ENCODE data around the gene LRTM1. TPM values are rescaled to one million over a fixed set of nuclear protein-coding genes. Genes with fewer than 3 reads are reported as not detected.
A peak's percentile ranks its signal among the peaks of the same experiment; 100 is the strongest.

Gene LRTM1
- total RNA-seq, 1 experiment from 2014 or later, result not detected

GRCh38 chr3:54888162-54888561 lies 39.7 kb downstream of the LRTM1 start:
- POLR2A ChIA-PET, result interaction anchor here (0.6 to 1.7 kb wide), 3 partner anchors 9 to 1540 kb away, joined by 3 read pairs; no protein-coding TSS in a partner anchor
- intact Hi-C loops (cut with micrococcal nuclease), result loop anchor here (10.0 kb wide), 1 partner anchor 447 kb away; no protein-coding TSS in a partner anchor
- Mint-ChIP-seq H3K36me3 (ENCODE audit: insufficient read depth, unreplicated experiment) (peaks cover 5% of the 10 kb centered on the region), H3K27me3 (ENCODE audit: insufficient read depth, unreplicated experiment) (no peaks in the 10 kb centered on the region), H3K4me3 (ENCODE audit: unreplicated experiment) (peak overlapping the region; percentile 57), H3K4me1 (ENCODE audit: insufficient read depth, unreplicated experiment) (peaks cover 39% of the 10 kb centered on the region), H3K9me3 (ENCODE audit: unreplicated experiment) (no peaks in the 10 kb centered on the region), H3K27ac (ENCODE audit: low read depth, unreplicated experiment) (peak overlapping the region; percentile 85)
- CTCF ChIA-PET, result no interaction called here
- DNase-seq (ENCODE audit: unreplicated experiment), result no peak
- BruUV-seq (replicated peaks), result no TSS peak
- TF ChIP-seq, protein P1, sequence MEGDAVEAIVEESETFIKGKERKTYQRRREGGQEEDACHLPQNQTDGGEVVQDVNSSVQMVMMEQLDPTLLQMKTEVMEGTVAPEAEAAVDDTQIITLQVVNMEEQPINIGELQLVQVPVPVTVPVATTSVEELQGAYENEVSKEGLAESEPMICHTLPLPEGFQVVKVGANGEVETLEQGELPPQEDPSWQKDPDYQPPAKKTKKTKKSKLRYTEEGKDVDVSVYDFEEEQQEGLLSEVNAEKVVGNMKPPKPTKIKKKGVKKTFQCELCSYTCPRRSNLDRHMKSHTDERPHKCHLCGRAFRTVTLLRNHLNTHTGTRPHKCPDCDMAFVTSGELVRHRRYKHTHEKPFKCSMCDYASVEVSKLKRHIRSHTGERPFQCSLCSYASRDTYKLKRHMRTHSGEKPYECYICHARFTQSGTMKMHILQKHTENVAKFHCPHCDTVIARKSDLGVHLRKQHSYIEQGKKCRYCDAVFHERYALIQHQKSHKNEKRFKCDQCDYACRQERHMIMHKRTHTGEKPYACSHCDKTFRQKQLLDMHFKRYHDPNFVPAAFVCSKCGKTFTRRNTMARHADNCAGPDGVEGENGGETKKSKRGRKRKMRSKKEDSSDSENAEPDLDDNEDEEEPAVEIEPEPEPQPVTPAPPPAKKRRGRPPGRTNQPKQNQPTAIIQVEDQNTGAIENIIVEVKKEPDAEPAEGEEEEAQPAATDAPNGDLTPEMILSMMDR (IDR thresholded peaks at IDR 0.05; ENCODE audit: unreplicated experiment), result no peak

DNA sequence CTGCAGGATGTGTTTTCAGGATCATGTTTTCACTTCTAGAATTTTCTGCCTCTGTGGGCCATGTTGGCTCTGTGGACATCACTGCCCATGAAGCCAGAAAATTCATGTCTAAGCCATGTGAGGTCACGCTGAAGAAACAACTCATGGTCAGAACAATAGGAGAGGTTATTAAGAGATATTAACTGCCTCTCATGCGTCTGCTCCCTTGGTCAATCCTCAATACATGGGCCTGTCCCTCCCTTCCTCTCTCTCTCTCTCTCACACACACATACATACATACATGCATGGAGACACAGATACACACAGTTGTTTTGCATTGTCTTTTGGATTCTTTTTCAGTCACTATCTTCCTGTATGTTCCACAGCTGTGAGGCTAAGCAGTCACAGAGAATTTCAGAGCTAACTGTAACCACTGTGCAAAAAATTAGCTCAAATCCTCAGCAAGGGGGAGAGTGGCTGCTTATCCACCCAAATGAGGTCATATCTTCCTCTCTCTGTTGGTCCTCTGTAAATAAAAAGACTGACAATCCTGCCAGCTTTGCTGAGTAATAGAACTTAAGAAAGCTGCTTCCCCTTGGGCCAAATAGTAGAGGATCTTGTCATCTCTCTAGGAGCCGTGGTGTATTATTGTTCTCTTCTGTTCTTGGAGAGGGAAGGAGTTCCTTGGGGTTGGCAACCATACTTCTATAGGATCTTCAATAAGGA lies 45.6 kb downstream of the LRTM1 start:
- H3K27ac Mint-ChIP-seq (ENCODE audit: low read depth, unreplicated experiment), result peak overlapping the region; percentile 49
- H3K36me3 Mint-ChIP-seq (ENCODE audit: insufficient read depth, unreplicated experiment), result no peaks in the 10 kb centered on the region
- peaks cover 24% of the 10 kb centered on the region for H3K4me1 Mint-ChIP-seq (ENCODE audit: insufficient read depth, unreplicated experiment)
- ChIA-PET CTCF (interaction anchor here (0.7 to 1.0 kb wide), 4 partner anchors 10 to 444 kb away, joined by 3 to 4 read pairs (median 3); no protein-coding TSS in a partner anchor), POLR2A (interaction anchor here (0.6 to 3.1 kb wide), 8 partner anchors 10 to 680 kb away, joined by 3 to 24 read pairs (median 4); no protein-coding TSS in a partner anchor)
- no TSS peak for BruUV-seq (replicated peaks)
- H3K9me3 Mint-ChIP-seq (ENCODE audit: unreplicated experiment), result no peaks in the 10 kb centered on the region
- intact Hi-C loops (cut with micrococcal nuclease), result loop anchor here (10.0 kb wide), 1 partner anchor 453 kb away; no protein-coding TSS in a partner anchor
- peak; percentile 88 for DNase-seq (ENCODE audit: unreplicated experiment)
- H3K4me3 Mint-ChIP-seq (ENCODE audit: unreplicated experiment), result no peak overlapping the region
- no peaks in the 10 kb centered on the region for H3K27me3 Mint-ChIP-seq (ENCODE audit: insufficient read depth, unreplicated experiment)
- TF ChIP-seq, protein P1 (IDR thresholded peaks at IDR 0.05; ENCODE audit: unreplicated experiment), result no peak

DNA sequence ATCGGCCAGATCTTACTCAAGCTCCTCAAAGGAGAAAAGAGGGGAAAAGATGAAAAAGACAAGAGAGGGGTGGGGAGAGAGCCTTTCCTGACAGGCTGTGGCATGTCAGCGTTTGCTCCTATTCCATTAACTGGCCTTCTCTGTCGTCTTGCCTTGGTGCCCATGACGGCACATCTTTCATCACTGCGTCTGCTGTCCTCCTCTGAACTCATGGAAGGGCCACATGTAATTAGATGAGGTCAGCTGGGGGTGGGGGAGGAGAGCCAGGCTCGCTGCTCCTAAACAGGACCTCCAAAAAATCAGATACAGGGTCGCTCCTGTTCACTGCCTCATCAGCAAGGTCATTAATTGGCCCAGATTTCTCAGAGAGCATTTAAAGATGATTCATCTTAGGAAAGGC lies 49.7 kb downstream of the LRTM1 start:
- Mint-ChIP-seq H3K4me3 (ENCODE audit: unreplicated experiment) (no peak overlapping the region), H3K27ac (ENCODE audit: low read depth, unreplicated experiment) (peak overlapping the region; percentile 14), H3K27me3 (ENCODE audit: insufficient read depth, unreplicated experiment) (no peaks in the 10 kb centered on the region), H3K36me3 (ENCODE audit: insufficient read depth, unreplicated experiment) (no peaks in the 10 kb centered on the region), H3K9me3 (ENCODE audit: unreplicated experiment) (no peaks in the 10 kb centered on the region), H3K4me1 (ENCODE audit: insufficient read depth, unreplicated experiment) (peaks cover 35% of the 10 kb centered on the region)
- DNase-seq (ENCODE audit: unreplicated experiment), result no peak
- POLR2A ChIA-PET, result no interaction called here
- intact Hi-C loops (cut with micrococcal nuclease), result no loop called here
- TF ChIP-seq, protein P1 (IDR thresholded peaks at IDR 0.05; ENCODE audit: unreplicated experiment), result no peak
- BruUV-seq (replicated peaks), result no TSS peak
- CTCF ChIA-PET, result interaction anchor here (0.6 to 1.6 kb wide), 6 partner anchors 8 to 913 kb away, joined by 3 to 5 read pairs (median 4); no protein-coding TSS in a partner anchor

DNA sequence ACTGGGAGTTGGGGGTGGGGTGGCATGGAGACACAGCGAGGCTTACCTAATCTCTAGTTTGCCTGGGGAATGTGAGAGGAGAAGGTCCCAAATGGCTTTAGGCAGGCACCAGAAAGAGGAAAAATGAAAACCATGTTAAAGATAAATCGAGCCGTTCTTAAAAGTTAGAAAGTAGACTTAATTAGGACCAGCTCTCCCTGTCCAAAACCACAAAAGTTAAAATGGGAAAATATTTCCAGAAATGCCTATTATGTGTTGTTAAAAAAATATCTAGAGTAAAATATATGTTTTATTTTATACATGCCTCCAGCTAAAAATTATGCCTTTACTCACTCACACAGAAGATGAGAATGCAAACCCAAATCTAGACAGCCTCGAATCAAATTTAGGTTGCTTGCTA lies 50.1 kb downstream of the LRTM1 start:
- no peak for DNase-seq (ENCODE audit: unreplicated experiment)

More for the DNA sequence above, 50.1 kb downstream of the LRTM1 start:
- Mint-ChIP-seq H3K4me3 (ENCODE audit: unreplicated experiment) (no peak overlapping the region), H3K36me3 (ENCODE audit: insufficient read depth, unreplicated experiment) (no peaks in the 10 kb centered on the region), H3K4me1 (ENCODE audit: insufficient read depth, unreplicated experiment) (peaks cover 36% of the 10 kb centered on the region), H3K9me3 (ENCODE audit: unreplicated experiment) (no peaks in the 10 kb centered on the region), H3K27me3 (ENCODE audit: insufficient read depth, unreplicated experiment) (no peaks in the 10 kb centered on the region), H3K27ac (ENCODE audit: low read depth, unreplicated experiment) (peak overlapping the region; percentile 14)
- CTCF ChIA-PET, result interaction anchor here (0.5 to 1.6 kb wide), 6 partner anchors 18 to 869 kb away, joined by 3 to 5 read pairs (median 3); no protein-coding TSS in a partner anchor
- intact Hi-C loops (cut with micrococcal nuclease), result no loop called here
- POLR2A ChIA-PET, result no interaction called here
- TF ChIP-seq, protein P1 (IDR thresholded peaks at IDR 0.05; ENCODE audit: unreplicated experiment), result no peak
- BruUV-seq (replicated peaks), result no TSS peak

All from MCF 10A (cell line).